H1 (cell line): ENCODE results near the gene APMAP. TPM values are rescaled to one million over a fixed set of nuclear protein-coding genes. Genes with fewer than 3 reads are reported as not detected.

Experiments
- CTCF ChIA-PET: fragments of 300-600 bp; sonication (Branson Sonifier 250); formaldehyde crosslinking; loops from one replicate; lab custom pipeline; 2021; ENCODE audit not compliant: partially characterized antibody; lab: Charles Lee
- POLR2A ChIA-PET: fragments of 300-600 bp; sonication (Branson Sonifier 250); formaldehyde crosslinking; loops from one replicate; lab custom pipeline; 2021; ENCODE audit warnings: inconsistent platforms; ENCODE audit not compliant: partially characterized antibody; lab: Charles Lee
- DNase-seq, 2 experiments: peaks; one replicate each; pipeline versions ENCODE4 v3.0.0 to v3.0.0-alpha.2; 2010 to 2022; ENCODE audit warnings: low spot score in 2 of 2, low read depth in 1 of 2, mixed read lengths in 1 of 2
- FAIRE-seq: peaks from 2 replicates; lab custom pipeline; 2011; peaks lifted over from hg19 to GRCh38; lab: Jason Lieb, UNC
- H2AFZ ChIP-seq: 2 replicates; pipeline ENCODE4 v1.8.1; 2012; ENCODE audit warnings: low read length, inconsistent platforms
- H2AK5ac ChIP-seq: 2 replicates; pipeline ENCODE4 v1.6.1; 2013; ENCODE audit warnings: low read depth, low read length
- H2BK120ac ChIP-seq: replicated peaks from 2 replicates; pipeline ENCODE3; 2013; ENCODE audit warnings: low read depth, low read length, inconsistent platforms
- H2BK12ac ChIP-seq: 2 replicates; pipeline ENCODE4 v1.6.1; 2013; ENCODE audit warnings: low read depth, low read length
- H2BK15ac ChIP-seq: 2 replicates; pipeline ENCODE4 v1.6.1; 2013; ENCODE audit warnings: low read length
- H2BK20ac ChIP-seq: 2 replicates; pipeline ENCODE4 v1.6.1; 2013; ENCODE audit warnings: low read length
- H2BK5ac ChIP-seq: 2 replicates; pipeline ENCODE4 v1.6.1; 2013; ENCODE audit warnings: low read depth, low read length
- H3K14ac ChIP-seq: 2 replicates; pipeline ENCODE4 v1.6.1; 2013; ENCODE audit warnings: inconsistent platforms; ENCODE audit not compliant: insufficient read length
- H3K18ac ChIP-seq: 2 replicates; pipeline ENCODE4 v1.6.1; 2013; ENCODE audit warnings: low read length; ENCODE audit errors: extremely low read depth
- H3K23ac ChIP-seq: 2 replicates; pipeline ENCODE4 v1.6.1; 2013; ENCODE audit warnings: inconsistent platforms; ENCODE audit not compliant: insufficient read length
- H3K23me2 ChIP-seq: 2 replicates; pipeline ENCODE4 v1.6.1; 2013; ENCODE audit warnings: low read depth, low read length
- H3K27ac ChIP-seq: 2 replicates; pipeline ENCODE4 v1.6.1; 2011; ENCODE audit warnings: low read depth, low read length, inconsistent platforms
- H3K27me3 ChIP-seq, 4 experiments: replicated peaks in 1 of 4; 1 replicate in 1 of 4; 2 replicates in 3 of 4; pipeline versions ENCODE4 v1.6.1 to v1.8.1; 2011 to 2013; ENCODE audit warnings: low read length in 3 of 4, mild to moderate bottlenecking in 3 of 4, inconsistent platforms in 2 of 4, mixed read lengths in 2 of 4, moderate library complexity in 1 of 4; ENCODE audit not compliant: control insufficient read depth in 3 of 4, insufficient read depth in 3 of 4; ENCODE audit errors: extremely low read depth in 1 of 4
- H3K36me3 ChIP-seq, 4 experiments: 2 replicates each; pipeline versions ENCODE4 v1.6.1 to v1.8.1; 2011 to 2013; ENCODE audit warnings: mild to moderate bottlenecking in 4 of 4, low read length in 3 of 4, moderate library complexity in 2 of 4, control low read depth in 1 of 4, inconsistent platforms in 1 of 4; ENCODE audit not compliant: insufficient read depth in 4 of 4, control insufficient read depth in 2 of 4
- H3K4ac ChIP-seq: replicated peaks from 2 replicates; pipeline ENCODE3; 2013; ENCODE audit warnings: low read length, low read depth, mixed read lengths, inconsistent platforms; ENCODE audit not compliant: insufficient read length
- H3K4me1 ChIP-seq, 4 experiments: replicated peaks in 1 of 4; 1 replicate in 1 of 4; 2 replicates in 3 of 4; pipeline versions ENCODE4 v1.6.1 to v1.8.1; 2011 to 2013; ENCODE audit warnings: low read length in 3 of 4, inconsistent platforms in 2 of 4, mixed read lengths in 1 of 4; ENCODE audit not compliant: insufficient read depth in 4 of 4, control insufficient read depth in 3 of 4
- H3K4me2 ChIP-seq, 2 experiments: 2 replicates each; pipeline versions ENCODE4 v1.6.1 to v1.8.1; 2011 to 2013; ENCODE audit warnings: low read depth in 2 of 2, low read length in 2 of 2, control low read depth in 1 of 2, inconsistent platforms in 1 of 2, mild to moderate bottlenecking in 1 of 2; ENCODE audit not compliant: insufficient read depth in 1 of 2
- H3K4me3 ChIP-seq, 4 experiments: fragments of 200-600, 300-600 bp in 1 of 4; sonication (generic), shearing (Covaris generic), sonication (Bioruptor Twin) in 1 of 4; 2 replicates each; pipeline versions ENCODE4 v1.5.1 to v1.8.1; 2011 to 2016; ENCODE audit warnings: low read length in 4 of 4, low read depth in 3 of 4, control low read depth in 2 of 4, inconsistent platforms in 2 of 4, mild to moderate bottlenecking in 2 of 4, mixed read lengths in 1 of 4, moderate library complexity in 1 of 4; ENCODE audit not compliant: insufficient read depth in 2 of 4; ENCODE audit errors: extremely low read depth in 1 of 4
- H3K56ac ChIP-seq: replicated peaks from 2 replicates; pipeline ENCODE3; 2013; ENCODE audit warnings: low read depth, mild to moderate bottlenecking, mixed read lengths, low read length, inconsistent platforms; ENCODE audit not compliant: insufficient read length
- H3K79me1 ChIP-seq: 2 replicates; pipeline ENCODE4 v1.6.1; 2013; ENCODE audit warnings: low read depth, low read length, control low read depth
- H3K79me2 ChIP-seq, 2 experiments: 2 replicates each; pipeline versions ENCODE4 v1.6.1 to v1.8.1; 2012 to 2013; ENCODE audit warnings: low read length in 2 of 2, mild to moderate bottlenecking in 2 of 2, inconsistent platforms in 1 of 2; ENCODE audit not compliant: insufficient read depth in 2 of 2, control insufficient read depth in 1 of 2
- H3K9ac ChIP-seq, 4 experiments: replicated peaks in 1 of 4; 1 replicate in 1 of 4; 2 replicates in 3 of 4; pipeline versions ENCODE4 v1.6.1 to v1.8.1; 2011 to 2013; ENCODE audit warnings: low read depth in 3 of 4, low read length in 3 of 4, control low read depth in 2 of 4, mild to moderate bottlenecking in 2 of 4, moderate library complexity in 2 of 4, inconsistent platforms in 1 of 4; ENCODE audit errors: extremely low read depth in 1 of 4
- H3K9me3 ChIP-seq, 2 experiments: 2 replicates each; pipeline versions ENCODE4 v1.6.1 to v1.8.1; 2012 to 2013; ENCODE audit warnings: mild to moderate bottlenecking in 2 of 2, moderate library complexity in 2 of 2, control low read depth in 1 of 2, inconsistent platforms in 1 of 2, low read depth in 1 of 2, low read length in 1 of 2, mixed read lengths in 1 of 2; ENCODE audit not compliant: insufficient read depth in 2 of 2
- H4K20me1 ChIP-seq, 2 experiments: replicated peaks in 1 of 2; 2 replicates each; pipeline versions ENCODE3 to v1.8.1; 2011 to 2013; ENCODE audit warnings: inconsistent platforms in 2 of 2, low read length in 2 of 2, mild to moderate bottlenecking in 1 of 2; ENCODE audit not compliant: insufficient read depth in 2 of 2, control insufficient read depth in 1 of 2
- H4K5ac ChIP-seq: 2 replicates; pipeline ENCODE4 v1.6.1; 2013; ENCODE audit warnings: low read length, low read depth, mixed read lengths, inconsistent platforms; ENCODE audit not compliant: insufficient read length
- H4K8ac ChIP-seq: 2 replicates; pipeline ENCODE4 v1.8.0; 2013; ENCODE audit warnings: mild to moderate bottlenecking, moderate library complexity, low read length, inconsistent platforms; ENCODE audit not compliant: insufficient read depth; ENCODE audit errors: extremely low read depth
- H4K91ac ChIP-seq: replicated peaks from 2 replicates; pipeline ENCODE3; 2013; ENCODE audit warnings: low read length, mixed read lengths, inconsistent platforms; ENCODE audit not compliant: insufficient read length
- ASH2L ChIP-seq: fragments of 200-600, 300-600 bp; sonication (generic); IDR thresholded peaks from one replicate; pipeline ENCODE4 v1.7.1; 2017; ENCODE audit warnings: low read length
- CHD1 ChIP-seq: IDR thresholded peaks from 2 replicates; pipeline ENCODE4 v1.6.1; 2012; ENCODE audit warnings: low read depth, low read length, improper control_type of control experiment
- CHD2 ChIP-seq: IDR thresholded peaks from 2 replicates; pipeline ENCODE4 v1.6.1; 2012; ENCODE audit warnings: low read length, improper control_type of control experiment
- EGR1 ChIP-seq: IDR thresholded peaks from 2 replicates; pipeline ENCODE4 v1.6.1; 2011; ENCODE audit warnings: low read depth, low read length, borderline replicate concordance
- GTF2F1 ChIP-seq: IDR thresholded peaks from 2 replicates; pipeline ENCODE4 v1.6.1; 2012; ENCODE audit warnings: low read depth, low read length, improper control_type of control experiment, borderline replicate concordance
- HDAC2 ChIP-seq, 2 experiments: fragments of 300-600 bp in 1 of 2; sonication (generic) in 1 of 2; IDR thresholded peaks; 2 replicates each; pipeline ENCODE4 v1.6.1; 2011 to 2012; ENCODE audit warnings: low read depth in 2 of 2, low read length in 2 of 2, mild to moderate bottlenecking in 2 of 2, moderate library complexity in 2 of 2, borderline replicate concordance in 1 of 2, inconsistent platforms in 1 of 2
- JUND ChIP-seq: IDR thresholded peaks from 2 replicates; pipeline ENCODE4 v1.6.1; 2011; ENCODE audit warnings: mild to moderate bottlenecking, improper control_type of control experiment, low read length
- KDM5A ChIP-seq: fragments of 200-600 bp; IDR thresholded peaks from 2 replicates; pipeline ENCODE4 v1.7.1; 2012; ENCODE audit warnings: mild to moderate bottlenecking, low read length, inconsistent platforms, mixed read lengths
- SP2 ChIP-seq: IDR thresholded peaks from 2 replicates; pipeline ENCODE4 v1.6.1; 2012; ENCODE audit warnings: mild to moderate bottlenecking, low read length, inconsistent platforms
- SUZ12 ChIP-seq: fragments of 200-600 bp; sonication (generic); IDR thresholded peaks from 2 replicates; pipeline ENCODE4 v1.6.1; 2012; ENCODE audit warnings: mild to moderate bottlenecking, inconsistent platforms, low read length, moderate library complexity, mixed read lengths
- TAF1 ChIP-seq: IDR thresholded peaks from 2 replicates; pipeline ENCODE4 v1.6.1; 2011; ENCODE audit warnings: mild to moderate bottlenecking, low read depth, low read length
- WGBS, 2 experiments: shearing (Covaris generic) in 1 of 2; methylation state at CpG; one replicate each; pipeline versions ENCODE4 v1.1.6 to v1.1.7; 2013 to 2015; ENCODE audit warnings: low lambda C conversion rate in 2 of 2, mixed read lengths in 2 of 2, inconsistent platforms in 1 of 2, low coverage in 1 of 2, missing lambda C conversion rate in 1 of 2; ENCODE audit not compliant: insufficient replicate concordance in 2 of 2, insufficient coverage in 1 of 2, insufficient read length in 1 of 2; ENCODE audit errors: extremely low coverage in 1 of 2, missing lambda C conversion rate in 1 of 2; 5-methylcytosine and 5-hydroxymethylcytosine counted together
- polyA plus RNA-seq, 7 experiments: library from polyadenylated mRNA; depleted of rRNA in 3 of 7; stranded (reverse) in 5 of 7; unstranded in 2 of 7; fragments of >200 nt in 5 of 7; fragments of 200-250 nt in 2 of 7; gene quantifications; 1 replicate in 5 of 7; 2 replicates in 1 of 7; 4 replicates in 1 of 7; pipeline versions ENCODE4 v1.2.1 to v1.2.3, GENCODE V29; 2011 to 2013; ENCODE audit warnings: missing spikeins in 2 of 7, mixed read lengths in 2 of 7
- total RNA-seq: library from RNA; stranded (reverse); fragmentation: NEBNext Ultra II Directional; extraction: Animal tissue kit (Norgen Biotek cat#: 25700); gene quantifications from 2 replicates; pipeline ENCODE4 v1.2.1, GENCODE V29; 2021
- TF ChIP-seq, protein P1 (sequence below): IDR thresholded peaks from 2 replicates; pipeline ENCODE4 v1.6.1; 2012; ENCODE audit warnings: inconsistent platforms
- TF ChIP-seq, protein P2 (sequence below): IDR thresholded peaks from 2 replicates; pipeline ENCODE4 v1.6.1; 2012; ENCODE audit warnings: low read length, inconsistent platforms

The APMAP gene
- total and polyA plus RNA-seq, 2 of the 8 experiments (the other 6 are each of a cell fraction or from before 2014, with no cell fraction given): 31.3 to 66.0 TPM

DNA sequence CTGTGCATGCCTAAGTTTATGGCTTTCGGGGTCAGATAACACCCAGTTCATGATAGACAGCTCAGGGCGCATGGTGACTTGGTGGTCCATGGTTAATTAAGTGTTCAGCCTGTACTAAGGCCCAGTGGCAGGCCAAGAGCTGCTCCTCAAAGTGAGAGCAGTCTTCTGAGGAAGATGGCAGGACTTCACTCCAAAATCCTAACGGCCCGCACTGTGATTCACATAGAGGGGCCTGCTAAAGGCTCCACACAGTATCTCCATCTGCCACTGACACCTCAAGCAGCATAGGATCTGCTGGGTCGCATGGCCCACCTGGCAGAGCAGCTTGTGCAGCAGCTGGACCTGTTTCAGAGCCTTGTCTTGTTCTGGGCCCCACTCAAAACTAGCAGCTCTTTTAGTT lies 54.1 kb downstream of the APMAP start:
- Histone ChIP-seq H2AFZ (no peak overlapping the region), H3K4me1 (no peaks in the 10 kb centered on the region), H3K4ac (no peak overlapping the region), H3K79me2 (no peaks in the 10 kb centered on the region), H4K91ac (no peak overlapping the region), H3K4me2 (no peak overlapping the region), H2AK5ac (no peak overlapping the region), H4K8ac (no peak overlapping the region), H3K9me3 (peaks cover 8 to 20% of the 10 kb centered on the region in 2 experiments; a peak in 3 of 4 replicates), H3K23ac (no peak overlapping the region), H3K23me2 (no peaks in the 10 kb centered on the region), H3K56ac (no peak overlapping the region), H3K36me3 (no peaks in the 10 kb centered on the region), H4K20me1 (no peaks in the 10 kb centered on the region), H3K27ac (no peak overlapping the region), H4K5ac (no peak overlapping the region), H3K4me3 (no peak overlapping the region), H2BK12ac (no peak overlapping the region), H2BK20ac (no peak overlapping the region), H3K27me3 (no peaks in the 10 kb centered on the region), H3K79me1 (no peaks in the 10 kb centered on the region), H2BK15ac (no peak overlapping the region), H3K18ac (no peak overlapping the region), H2BK120ac (no peak overlapping the region), H2BK5ac (no peak overlapping the region), H3K9ac (no peak overlapping the region), H3K14ac (no peak overlapping the region)
- ChIA-PET CTCF (interaction anchor here (1.8 kb wide), 1 partner anchor 14 kb away, joined by 6 read pairs; no protein-coding TSS in a partner anchor), POLR2A (no interaction called here)
- FAIRE-seq (no peak), DNase-seq (no peak)
- 95% methylated on average over 5 of the region's 5 CpGs; no CpG with 5 or more reads in 1 of the 2 experiments for WGBS, 2 experiments
- no peak for TF ChIP-seq EGR1
- TF ChIP-seq TAF1: no peak
- TF ChIP-seq SP2: no peak
- TF ChIP-seq ASH2L: no peak
- no peak for TF ChIP-seq GTF2F1
- no peak for TF ChIP-seq CHD1
- TF ChIP-seq JUND: no peak
- TF ChIP-seq HDAC2 (IDR thresholded peaks at IDR 0.05; ENCODE audit: borderline replicate concordance in 1 of 2, low read depth in 2 of 2, low read length in 2 of 2): no peak
- no peak for TF ChIP-seq CHD2
- no peak for TF ChIP-seq KDM5A
- TF ChIP-seq, protein P1, sequence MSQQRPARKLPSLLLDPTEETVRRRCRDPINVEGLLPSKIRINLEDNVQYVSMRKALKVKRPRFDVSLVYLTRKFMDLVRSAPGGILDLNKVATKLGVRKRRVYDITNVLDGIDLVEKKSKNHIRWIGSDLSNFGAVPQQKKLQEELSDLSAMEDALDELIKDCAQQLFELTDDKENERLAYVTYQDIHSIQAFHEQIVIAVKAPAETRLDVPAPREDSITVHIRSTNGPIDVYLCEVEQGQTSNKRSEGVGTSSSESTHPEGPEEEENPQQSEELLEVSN: no peak
- TF ChIP-seq, protein P2, sequence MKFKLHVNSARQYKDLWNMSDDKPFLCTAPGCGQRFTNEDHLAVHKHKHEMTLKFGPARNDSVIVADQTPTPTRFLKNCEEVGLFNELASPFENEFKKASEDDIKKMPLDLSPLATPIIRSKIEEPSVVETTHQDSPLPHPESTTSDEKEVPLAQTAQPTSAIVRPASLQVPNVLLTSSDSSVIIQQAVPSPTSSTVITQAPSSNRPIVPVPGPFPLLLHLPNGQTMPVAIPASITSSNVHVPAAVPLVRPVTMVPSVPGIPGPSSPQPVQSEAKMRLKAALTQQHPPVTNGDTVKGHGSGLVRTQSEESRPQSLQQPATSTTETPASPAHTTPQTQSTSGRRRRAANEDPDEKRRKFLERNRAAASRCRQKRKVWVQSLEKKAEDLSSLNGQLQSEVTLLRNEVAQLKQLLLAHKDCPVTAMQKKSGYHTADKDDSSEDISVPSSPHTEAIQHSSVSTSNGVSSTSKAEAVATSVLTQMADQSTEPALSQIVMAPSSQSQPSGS: no peak
- TF ChIP-seq SUZ12: no peak
